Small intestine (tissue), 7 donors: ENCODE measurements around the gene GABBR1. TPM values are rescaled to one million over a fixed set of nuclear protein-coding genes. Genes with fewer than 3 reads are reported as not detected.

Source experiments
- DNase-seq, 2 donors: peaks; one replicate each; pipeline versions ENCODE4 v3.0.0 to v3.0.0-alpha.2; 2013
- FAIRE-seq: peaks from 2 replicates; lab custom pipeline; 2012; peaks lifted over from hg19 to GRCh38; lab: Jason Lieb, UNC
- H3K27ac ChIP-seq, 3 donors: one replicate each; pipeline ENCODE4 v1.5.1; 2013; ENCODE audit warnings: low read length in 2 of 3, mild to moderate bottlenecking in 2 of 3, control low read depth in 1 of 3, inconsistent platforms in 1 of 3, low read depth in 1 of 3, moderate library complexity in 1 of 3
- H3K27me3 ChIP-seq, 3 donors: one replicate each; pipeline ENCODE4 v1.6.1; 2013; ENCODE audit warnings: low read length in 3 of 3, inconsistent platforms in 1 of 3; ENCODE audit not compliant: control insufficient read depth in 3 of 3, insufficient read depth in 3 of 3
- H3K36me3 ChIP-seq, 3 donors: one replicate each; pipeline ENCODE4 v1.6.1; 2013; ENCODE audit warnings: low read length in 3 of 3, inconsistent platforms in 1 of 3, low read depth in 1 of 3, mild to moderate bottlenecking in 1 of 3, moderate library complexity in 1 of 3; ENCODE audit not compliant: control insufficient read depth in 3 of 3, insufficient read depth in 2 of 3
- H3K4me1 ChIP-seq, 3 donors: one replicate each; pipeline ENCODE4 v1.6.1; 2013; ENCODE audit warnings: low read length in 2 of 3, inconsistent platforms in 1 of 3, low read depth in 1 of 3, mild to moderate bottlenecking in 1 of 3, moderate library complexity in 1 of 3; ENCODE audit not compliant: control insufficient read depth in 3 of 3, insufficient read depth in 2 of 3
- H3K4me3 ChIP-seq, 3 donors: one replicate each; pipeline ENCODE4 v1.5.1; 2013; ENCODE audit warnings: low read length in 3 of 3, control low read depth in 1 of 3, inconsistent platforms in 1 of 3, low read depth in 1 of 3, mild to moderate bottlenecking in 1 of 3, moderate library complexity in 1 of 3
- H3K9me3 ChIP-seq, 2 donors: one replicate each; pipeline ENCODE4 v1.6.1; 2013; ENCODE audit warnings: low read depth in 1 of 2, low read length in 1 of 2; ENCODE audit not compliant: control insufficient read depth in 2 of 2, insufficient read depth in 1 of 2
- WGBS, 3 donors: extraction: QIAGEN DNeasy Blood & Tissue Kit; methylation state at CpG; one replicate each; pipeline ENCODE4 v1.1.7; 2013; 5-methylcytosine and 5-hydroxymethylcytosine counted together
- polyA plus RNA-seq, 4 donors: library from polyadenylated mRNA; stranded (reverse) in 3 of 4; unstranded in 1 of 4; fragments of 200-250 nt in 3 of 4; fragments of 120-200 nt in 1 of 4; gene quantifications; one replicate each; pipeline versions ENCODE4 v1.2.1 to v1.2.3, GENCODE V29; 2013
- donor health status: healthy with polysubstance abuse.
- donor health status: control.
- donor health status: control.
- donor health status: Bipolar disorder and iron deficiency.
- donor health status: healthy.

The GABBR1 gene
- polyA plus RNA-seq, 4 donors, result 0.22 to 12.2 (median 7.1) TPM

DNA sequence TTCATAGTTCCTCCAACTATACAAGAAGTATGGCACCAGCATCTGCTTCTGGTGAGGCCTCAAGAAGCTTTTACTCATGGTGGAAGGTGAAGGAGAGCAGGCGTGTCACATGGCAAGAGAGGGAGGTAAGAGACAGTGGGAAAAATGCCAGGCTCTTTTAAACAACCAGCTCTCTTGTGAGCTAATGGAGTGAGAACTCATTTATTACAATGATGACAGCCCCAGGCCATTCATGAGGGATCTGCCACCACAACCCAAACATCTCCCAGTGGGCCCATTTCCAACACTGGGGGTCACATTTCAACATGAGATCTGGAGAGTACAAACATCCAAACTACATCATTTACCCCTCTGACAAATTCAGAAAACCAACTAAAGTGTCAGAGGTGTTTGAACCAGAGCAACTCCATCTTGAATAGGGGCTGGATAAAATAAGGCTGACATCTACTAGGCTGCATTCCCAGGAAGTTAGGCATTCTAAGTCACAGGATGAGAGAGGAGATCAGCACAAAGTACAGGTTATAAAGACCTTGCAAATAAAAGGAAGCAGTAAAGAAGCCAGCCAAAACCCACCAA lies 71.3 kb downstream of the GABBR1 start:
- FAIRE-seq (no peak), DNase-seq (no peak)
- Histone ChIP-seq H3K27ac (no peak overlapping the region), H3K4me1 (no peaks in the 10 kb centered on the region), H3K9me3 (no peaks in the 10 kb centered on the region), H3K4me3 (no peak overlapping the region), H3K36me3 (no peaks in the 10 kb centered on the region), H3K27me3 (no peaks in the 10 kb centered on the region)
- WGBS, 3 donors, result 83 to 90% (median 84%) methylated on average over 1 of the region's 1 CpG

GRCh38 chr6:29561091-29561490 lies 71.9 kb downstream of the GABBR1 start:
- Histone ChIP-seq H3K36me3 (no peaks in the 10 kb centered on the region), H3K27me3 (peaks cover 0 to 2% (median 0%) of the 10 kb centered on the region in 3 donors), H3K4me3 (no peak overlapping the region), H3K27ac (no peak overlapping the region), H3K9me3 (no peaks in the 10 kb centered on the region), H3K4me1 (no peaks in the 10 kb centered on the region)
- no peak for FAIRE-seq
- peak in 1 of 2 donors; percentile 3 for DNase-seq

- DNase-seq, result peak in 1 of 2 donors; percentile 7
- H3K36me3 ChIP-seq, result no peaks in the 10 kb centered on the region
- 36 to 61% (median 52%) methylated on average over 6 of the region's 6 CpGs for WGBS, 3 donors
- H3K4me1 ChIP-seq, result no peaks in the 10 kb centered on the region
- H3K9me3 ChIP-seq, result no peaks in the 10 kb centered on the region
- peaks cover 0 to 11% (median 7%) of the 10 kb centered on the region in 3 donors for H3K27me3 ChIP-seq
- FAIRE-seq, result no peak
- no peak within 1 kb of the TSS for H3K4me3 ChIP-seq
- no peak within 1 kb of the TSS for H3K27ac ChIP-seq
These were observed 73.3 kb downstream of the GABBR1 start, which contains the start of gene UBD for GRCh38 chr6:29559524-29560287. UBD (minus strand) TSS chr6:29559732; CDS start chr6:29559701, 31 bp downstream.

DNA sequence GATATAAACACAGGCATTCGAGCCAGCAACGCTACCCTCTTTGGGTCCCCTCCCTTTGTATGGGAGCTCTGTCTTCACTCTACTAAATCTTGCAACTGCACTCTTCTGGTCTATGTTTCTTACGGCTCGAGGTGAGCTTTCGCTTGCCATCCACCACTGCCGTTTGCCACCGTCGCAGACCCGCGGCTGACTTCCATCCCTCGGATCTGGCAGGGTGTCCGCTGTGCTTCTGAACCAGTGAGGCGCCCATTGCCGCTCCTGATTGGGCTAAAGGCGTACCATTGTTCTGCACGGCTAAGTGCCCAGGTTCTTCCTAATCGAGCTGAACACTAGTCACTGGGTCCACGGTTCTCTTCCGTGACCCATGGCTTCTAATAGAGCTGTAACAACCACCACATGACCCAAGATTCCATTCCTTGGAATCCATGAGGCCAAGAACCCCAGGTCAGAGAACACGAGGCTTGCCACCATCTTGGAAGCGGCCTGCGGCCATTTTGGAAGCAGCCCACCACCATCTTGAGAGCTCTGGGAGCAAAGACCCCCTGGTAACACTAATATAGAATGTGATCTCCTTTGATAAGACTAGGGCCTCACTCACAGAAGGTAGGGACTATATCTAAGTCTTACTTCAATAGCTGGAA lies 74.4 kb downstream of the GABBR1 start:
- no peaks in the 10 kb centered on the region for H3K9me3 ChIP-seq
- DNase-seq (no peak), FAIRE-seq (no peak)
- no peak overlapping the region for H3K4me3 ChIP-seq
- H3K27ac ChIP-seq, result no peak overlapping the region
- no peaks in the 10 kb centered on the region for H3K4me1 ChIP-seq
- peaks cover 0 to 23% (median 12%) of the 10 kb centered on the region in 3 donors for H3K27me3 ChIP-seq
- WGBS, 3 donors, result 86 to 93% (median 90%) methylated on average over 22 of the region's 22 CpGs
- H3K36me3 ChIP-seq, result no peaks in the 10 kb centered on the region

- Histone ChIP-seq H3K27me3 (peaks cover 0 to 33% (median 12%) of the 10 kb centered on the region in 3 donors), H3K4me3 (no peak overlapping the region), H3K4me1 (peaks cover 0 to 4% (median 0%) of the 10 kb centered on the region in 3 donors), H3K36me3 (no peaks in the 10 kb centered on the region), H3K27ac (no peak overlapping the region), H3K9me3 (no peaks in the 10 kb centered on the region)
- no peak for FAIRE-seq
- no peak for DNase-seq
These were observed 75.7 kb downstream of the GABBR1 start for GRCh38 chr6:29557320-29557719.

GRCh38 chr6:29554764-29555163 lies 78.2 kb downstream of the GABBR1 start:
- no peak for DNase-seq
- Histone ChIP-seq H3K27me3 (peaks cover 0 to 37% (median 12%) of the 10 kb centered on the region in 3 donors), H3K4me1 (peaks cover 0 to 4% (median 0%) of the 10 kb centered on the region in 3 donors), H3K27ac (no peak overlapping the region), H3K36me3 (no peaks in the 10 kb centered on the region), H3K4me3 (no peak overlapping the region), H3K9me3 (no peaks in the 10 kb centered on the region)
- no peak for FAIRE-seq
- WGBS, 3 donors, result 82 to 87% (median 83%) methylated on average over 5 of the region's 5 CpGs

DNA sequence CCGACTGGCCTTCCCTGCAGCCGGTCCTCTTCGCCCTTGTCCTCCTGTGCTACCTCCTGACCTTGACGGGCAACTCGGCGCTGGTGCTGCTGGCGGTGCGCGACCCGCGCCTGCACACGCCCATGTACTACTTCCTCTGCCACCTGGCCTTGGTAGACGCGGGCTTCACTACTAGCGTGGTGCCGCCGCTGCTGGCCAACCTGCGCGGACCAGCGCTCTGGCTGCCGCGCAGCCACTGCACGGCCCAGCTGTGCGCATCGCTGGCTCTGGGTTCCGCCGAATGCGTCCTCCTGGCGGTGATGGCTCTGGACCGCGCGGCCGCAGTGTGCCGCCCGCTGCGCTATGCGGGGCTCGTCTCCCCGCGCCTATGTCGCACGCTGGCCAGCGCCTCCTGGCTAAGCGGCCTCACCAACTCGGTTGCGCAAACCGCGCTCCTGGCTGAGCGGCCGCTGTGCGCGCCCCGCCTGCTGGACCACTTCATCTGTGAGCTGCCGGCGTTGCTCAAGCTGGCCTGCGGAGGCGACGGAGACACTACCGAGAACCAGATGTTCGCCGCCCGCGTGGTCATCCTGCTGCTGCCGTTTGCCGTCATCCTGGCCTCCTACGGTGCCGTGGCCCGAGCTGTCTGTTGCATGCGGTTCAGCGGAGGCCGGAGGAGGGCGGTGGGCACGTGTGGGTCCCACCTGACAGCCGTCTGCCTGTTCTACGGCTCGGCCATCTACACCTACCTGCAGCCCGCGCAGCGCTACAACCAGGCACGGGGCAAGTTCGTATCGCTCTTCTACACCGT lies 79.5 kb downstream of the GABBR1 start:
- Histone ChIP-seq H3K36me3 (no peaks in the 10 kb centered on the region), H3K9me3 (no peaks in the 10 kb centered on the region), H3K27ac (peak overlapping the region in 1 of 3 donors; percentile 14), H3K27me3 (peaks cover 0 to 37% (median 12%) of the 10 kb centered on the region in 3 donors), H3K4me3 (peak overlapping the region in 2 of 3 donors; percentile 18 to 27), H3K4me1 (peaks cover 0 to 4% (median 0%) of the 10 kb centered on the region in 3 donors)
- FAIRE-seq, result no peak
- WGBS, 3 donors, result 3 to 7% (median 5%) methylated on average over 76 to 83 of the region's 83 CpGs
- DNase-seq, result peak in 1 of 2 donors; percentile 45
